Activated CD8-positive, alpha-beta memory T cell treated with anti-CD3 and anti-CD28 coated beads for 24 hours (primary cell): ENCODE results near the gene C16orf89.

Source experiments
- DNase-seq: peaks from one replicate; pipeline ENCODE4 v3.0.0-alpha.2; 2020

The C16orf89 gene

GRCh38 chr16:5002699-5003143, 63.0 kb downstream of the C16orf89 start:
- no peak for DNase-seq

- no peak for DNase-seq
Measured at GRCh38 chr16:5001986-5002385, 63.8 kb downstream of the C16orf89 start.

- DNase-seq, result no peak
Measured at GRCh38 chr16:5001571-5001970, 64.2 kb downstream of the C16orf89 start.

GRCh38 chr16:5000573-5001001, 65.2 kb downstream of the C16orf89 start:
- DNase-seq, result no peak

- DNase-seq, result no peak
Measured at GRCh38 chr16:4994719-4995434, 70.9 kb downstream of the C16orf89 start.
